HCT116 (cell line): ENCODE measurements around the gene ARPC1B.

ENCODE experiments used
- EZH2 ChIP-seq: fragments of 200-600 bp; sonication (generic); IDR thresholded peaks from 2 replicates; pipeline ENCODE4 v1.6.1; 2017; ENCODE audit warnings: antibody characterized with exemption, mixed run types
- EZH2phosphoT487 ChIP-seq: fragments of 200-600 bp; IDR thresholded peaks from 2 replicates; pipeline ENCODE4 v1.6.1; 2018; ENCODE audit warnings: antibody characterized with exemption, borderline replicate concordance
- FOSL1 ChIP-seq: IDR thresholded peaks from 2 replicates; pipeline ENCODE4 v1.6.1; 2012; ENCODE audit warnings: low read depth
- JUND ChIP-seq: IDR thresholded peaks from 2 replicates; pipeline ENCODE4 v1.6.1; 2012
- POLR2A ChIP-seq: IDR thresholded peaks from 2 replicates; pipeline ENCODE4 v1.7.0; 2011; ENCODE audit warnings: borderline replicate concordance; ENCODE audit not compliant: insufficient read depth, insufficient read length; ENCODE audit errors: extremely low read depth
- POLR2AphosphoS5 ChIP-seq: IDR thresholded peaks from 2 replicates; pipeline ENCODE4 v1.6.1; 2011; ENCODE audit warnings: mild to moderate bottlenecking, low read depth, low read length, moderate library complexity
- RAD21 ChIP-seq: IDR thresholded peaks from 2 replicates; pipeline ENCODE4 v1.6.1; 2012; ENCODE audit warnings: low read depth, mild to moderate bottlenecking
- SIN3A ChIP-seq: IDR thresholded peaks from 2 replicates; pipeline ENCODE4 v1.6.1; 2012; ENCODE audit warnings: low read depth
- SRF ChIP-seq: IDR thresholded peaks from 2 replicates; pipeline ENCODE4 v1.6.1; 2012; ENCODE audit warnings: low read depth
- TCF7L2 ChIP-seq: IDR thresholded peaks from 2 replicates; pipeline ENCODE4 v1.7.0; 2011; ENCODE audit warnings: borderline replicate concordance, inconsistent platforms; ENCODE audit not compliant: insufficient read depth, insufficient read length; ENCODE audit errors: extremely low read depth
- YY1 ChIP-seq: IDR thresholded peaks from 2 replicates; pipeline ENCODE4 v1.6.1; 2011; ENCODE audit warnings: low read length, low read depth, moderate library complexity, mild to moderate bottlenecking; ENCODE audit not compliant: insufficient replicate concordance; ENCODE audit errors: extremely low read depth
- TF ChIP-seq, protein P1 (sequence below), 3 experiments: fragments of 200-600 bp in 1 of 3; sonication (generic) in 1 of 3; IDR thresholded peaks in 2 of 3; conservative IDR thresholded peaks in 1 of 3; 2 replicates each; pipeline ENCODE4 v1.5.1; 2012 to 2017; ENCODE audit warnings: low read depth in 2 of 3, low read length in 2 of 3, antibody characterized with exemption in 1 of 3, borderline replicate concordance in 1 of 3, control low read depth in 1 of 3, mild to moderate bottlenecking in 1 of 3, mixed read lengths in 1 of 3, mixed run types in 1 of 3, moderate library complexity in 1 of 3; ENCODE audit not compliant: insufficient read depth in 1 of 3
- TF ChIP-seq, protein P2 (sequence below): IDR thresholded peaks from 2 replicates; pipeline ENCODE4 v1.6.1; 2011; ENCODE audit warnings: mild to moderate bottlenecking, low read length, moderate library complexity; ENCODE audit not compliant: insufficient replicate concordance; ENCODE audit errors: extremely low read depth
- TF ChIP-seq, protein P3 (sequence below): IDR thresholded peaks from 2 replicates; pipeline ENCODE4 v1.6.1; 2012; ENCODE audit warnings: low read depth

DNA sequence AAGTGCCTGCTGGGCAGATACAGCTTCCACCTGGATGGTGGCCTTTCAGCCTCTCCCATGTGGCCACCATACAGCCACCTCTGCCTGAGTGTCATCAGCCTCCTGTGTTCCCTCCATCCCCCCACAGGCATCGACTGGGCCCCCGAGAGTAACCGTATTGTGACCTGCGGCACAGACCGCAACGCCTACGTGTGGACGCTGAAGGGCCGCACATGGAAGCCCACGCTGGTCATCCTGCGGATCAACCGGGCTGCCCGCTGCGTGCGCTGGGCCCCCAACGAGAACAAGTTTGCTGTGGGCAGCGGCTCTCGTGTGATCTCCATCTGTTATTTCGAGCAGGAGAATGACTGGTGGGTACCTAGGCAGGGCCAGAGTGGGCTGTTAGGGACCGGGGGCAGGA, 13.4 kb downstream of the ARPC1B start:
- TF ChIP-seq, protein P1, sequence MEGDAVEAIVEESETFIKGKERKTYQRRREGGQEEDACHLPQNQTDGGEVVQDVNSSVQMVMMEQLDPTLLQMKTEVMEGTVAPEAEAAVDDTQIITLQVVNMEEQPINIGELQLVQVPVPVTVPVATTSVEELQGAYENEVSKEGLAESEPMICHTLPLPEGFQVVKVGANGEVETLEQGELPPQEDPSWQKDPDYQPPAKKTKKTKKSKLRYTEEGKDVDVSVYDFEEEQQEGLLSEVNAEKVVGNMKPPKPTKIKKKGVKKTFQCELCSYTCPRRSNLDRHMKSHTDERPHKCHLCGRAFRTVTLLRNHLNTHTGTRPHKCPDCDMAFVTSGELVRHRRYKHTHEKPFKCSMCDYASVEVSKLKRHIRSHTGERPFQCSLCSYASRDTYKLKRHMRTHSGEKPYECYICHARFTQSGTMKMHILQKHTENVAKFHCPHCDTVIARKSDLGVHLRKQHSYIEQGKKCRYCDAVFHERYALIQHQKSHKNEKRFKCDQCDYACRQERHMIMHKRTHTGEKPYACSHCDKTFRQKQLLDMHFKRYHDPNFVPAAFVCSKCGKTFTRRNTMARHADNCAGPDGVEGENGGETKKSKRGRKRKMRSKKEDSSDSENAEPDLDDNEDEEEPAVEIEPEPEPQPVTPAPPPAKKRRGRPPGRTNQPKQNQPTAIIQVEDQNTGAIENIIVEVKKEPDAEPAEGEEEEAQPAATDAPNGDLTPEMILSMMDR (IDR thresholded peaks at IDR 0.05 in 2 of 3, conservative IDR thresholded peaks at IDR 0.05 in 1 of 3; ENCODE audit: borderline replicate concordance in 1 of 3, insufficient read depth in 1 of 3, low read depth in 2 of 3, low read length in 2 of 3), result no peak
- TF ChIP-seq, protein P2, sequence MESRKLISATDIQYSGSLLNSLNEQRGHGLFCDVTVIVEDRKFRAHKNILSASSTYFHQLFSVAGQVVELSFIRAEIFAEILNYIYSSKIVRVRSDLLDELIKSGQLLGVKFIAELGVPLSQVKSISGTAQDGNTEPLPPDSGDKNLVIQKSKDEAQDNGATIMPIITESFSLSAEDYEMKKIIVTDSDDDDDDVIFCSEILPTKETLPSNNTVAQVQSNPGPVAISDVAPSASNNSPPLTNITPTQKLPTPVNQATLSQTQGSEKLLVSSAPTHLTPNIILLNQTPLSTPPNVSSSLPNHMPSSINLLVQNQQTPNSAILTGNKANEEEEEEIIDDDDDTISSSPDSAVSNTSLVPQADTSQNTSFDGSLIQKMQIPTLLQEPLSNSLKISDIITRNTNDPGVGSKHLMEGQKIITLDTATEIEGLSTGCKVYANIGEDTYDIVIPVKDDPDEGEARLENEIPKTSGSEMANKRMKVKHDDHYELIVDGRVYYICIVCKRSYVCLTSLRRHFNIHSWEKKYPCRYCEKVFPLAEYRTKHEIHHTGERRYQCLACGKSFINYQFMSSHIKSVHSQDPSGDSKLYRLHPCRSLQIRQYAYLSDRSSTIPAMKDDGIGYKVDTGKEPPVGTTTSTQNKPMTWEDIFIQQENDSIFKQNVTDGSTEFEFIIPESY, result no peak
- TF ChIP-seq EZH2phosphoT487, result no peak
- no peak for TF ChIP-seq EZH2
- peak; percentile 9; the same call in 1 of the 2 replicates for TF ChIP-seq POLR2AphosphoS5
- TF ChIP-seq RAD21, result no peak
- no peak for TF ChIP-seq POLR2A
- no peak for TF ChIP-seq SRF
- no peak for TF ChIP-seq YY1
- no peak for TF ChIP-seq JUND
- TF ChIP-seq TCF7L2, result no peak
- TF ChIP-seq, protein P3, sequence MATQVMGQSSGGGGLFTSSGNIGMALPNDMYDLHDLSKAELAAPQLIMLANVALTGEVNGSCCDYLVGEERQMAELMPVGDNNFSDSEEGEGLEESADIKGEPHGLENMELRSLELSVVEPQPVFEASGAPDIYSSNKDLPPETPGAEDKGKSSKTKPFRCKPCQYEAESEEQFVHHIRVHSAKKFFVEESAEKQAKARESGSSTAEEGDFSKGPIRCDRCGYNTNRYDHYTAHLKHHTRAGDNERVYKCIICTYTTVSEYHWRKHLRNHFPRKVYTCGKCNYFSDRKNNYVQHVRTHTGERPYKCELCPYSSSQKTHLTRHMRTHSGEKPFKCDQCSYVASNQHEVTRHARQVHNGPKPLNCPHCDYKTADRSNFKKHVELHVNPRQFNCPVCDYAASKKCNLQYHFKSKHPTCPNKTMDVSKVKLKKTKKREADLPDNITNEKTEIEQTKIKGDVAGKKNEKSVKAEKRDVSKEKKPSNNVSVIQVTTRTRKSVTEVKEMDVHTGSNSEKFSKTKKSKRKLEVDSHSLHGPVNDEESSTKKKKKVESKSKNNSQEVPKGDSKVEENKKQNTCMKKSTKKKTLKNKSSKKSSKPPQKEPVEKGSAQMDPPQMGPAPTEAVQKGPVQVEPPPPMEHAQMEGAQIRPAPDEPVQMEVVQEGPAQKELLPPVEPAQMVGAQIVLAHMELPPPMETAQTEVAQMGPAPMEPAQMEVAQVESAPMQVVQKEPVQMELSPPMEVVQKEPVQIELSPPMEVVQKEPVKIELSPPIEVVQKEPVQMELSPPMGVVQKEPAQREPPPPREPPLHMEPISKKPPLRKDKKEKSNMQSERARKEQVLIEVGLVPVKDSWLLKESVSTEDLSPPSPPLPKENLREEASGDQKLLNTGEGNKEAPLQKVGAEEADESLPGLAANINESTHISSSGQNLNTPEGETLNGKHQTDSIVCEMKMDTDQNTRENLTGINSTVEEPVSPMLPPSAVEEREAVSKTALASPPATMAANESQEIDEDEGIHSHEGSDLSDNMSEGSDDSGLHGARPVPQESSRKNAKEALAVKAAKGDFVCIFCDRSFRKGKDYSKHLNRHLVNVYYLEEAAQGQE, result no peak
- TF ChIP-seq SIN3A, result no peak
- no peak for TF ChIP-seq FOSL1
